GM12875 (cell line): ENCODE results near the gene PPIB.

Experiments used
- H3K4me3 ChIP-seq: one replicate; pipeline ENCODE4 v1.5.1; 2011; ENCODE audit warnings: low read depth, low read length, control low read depth
- TF ChIP-seq, protein P1 (sequence below): IDR thresholded peaks from 2 replicates; pipeline ENCODE4 v1.5.1; 2011; ENCODE audit warnings: low read depth, mild to moderate bottlenecking, control low read depth, inconsistent platforms, low read length, moderate library complexity, borderline replicate concordance; ENCODE audit not compliant: insufficient read depth

The PPIB gene

DNA sequence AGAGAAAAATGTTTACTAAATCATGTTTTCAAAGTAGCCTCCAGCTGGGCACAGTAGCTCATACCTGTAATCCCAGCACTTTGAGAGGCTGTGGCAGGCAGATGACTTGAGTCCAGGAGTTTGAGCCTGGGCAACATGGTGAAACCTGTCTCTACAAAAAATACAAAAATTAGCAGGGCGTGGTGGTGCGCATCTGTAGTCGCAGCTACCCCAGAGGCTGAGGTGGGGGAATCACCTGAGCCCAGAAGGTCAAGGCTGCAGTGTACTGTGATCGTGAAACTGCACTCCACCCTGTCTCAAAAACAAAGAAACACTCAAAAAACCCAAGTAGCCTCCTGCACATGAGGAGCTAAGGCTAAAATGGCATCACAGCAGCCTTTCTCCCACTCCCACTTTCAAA lies 1.6 kb upstream of the PPIB start:
- no peak overlapping the region for H3K4me3 ChIP-seq
- TF ChIP-seq, protein P1, sequence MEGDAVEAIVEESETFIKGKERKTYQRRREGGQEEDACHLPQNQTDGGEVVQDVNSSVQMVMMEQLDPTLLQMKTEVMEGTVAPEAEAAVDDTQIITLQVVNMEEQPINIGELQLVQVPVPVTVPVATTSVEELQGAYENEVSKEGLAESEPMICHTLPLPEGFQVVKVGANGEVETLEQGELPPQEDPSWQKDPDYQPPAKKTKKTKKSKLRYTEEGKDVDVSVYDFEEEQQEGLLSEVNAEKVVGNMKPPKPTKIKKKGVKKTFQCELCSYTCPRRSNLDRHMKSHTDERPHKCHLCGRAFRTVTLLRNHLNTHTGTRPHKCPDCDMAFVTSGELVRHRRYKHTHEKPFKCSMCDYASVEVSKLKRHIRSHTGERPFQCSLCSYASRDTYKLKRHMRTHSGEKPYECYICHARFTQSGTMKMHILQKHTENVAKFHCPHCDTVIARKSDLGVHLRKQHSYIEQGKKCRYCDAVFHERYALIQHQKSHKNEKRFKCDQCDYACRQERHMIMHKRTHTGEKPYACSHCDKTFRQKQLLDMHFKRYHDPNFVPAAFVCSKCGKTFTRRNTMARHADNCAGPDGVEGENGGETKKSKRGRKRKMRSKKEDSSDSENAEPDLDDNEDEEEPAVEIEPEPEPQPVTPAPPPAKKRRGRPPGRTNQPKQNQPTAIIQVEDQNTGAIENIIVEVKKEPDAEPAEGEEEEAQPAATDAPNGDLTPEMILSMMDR = no peak

DNA sequence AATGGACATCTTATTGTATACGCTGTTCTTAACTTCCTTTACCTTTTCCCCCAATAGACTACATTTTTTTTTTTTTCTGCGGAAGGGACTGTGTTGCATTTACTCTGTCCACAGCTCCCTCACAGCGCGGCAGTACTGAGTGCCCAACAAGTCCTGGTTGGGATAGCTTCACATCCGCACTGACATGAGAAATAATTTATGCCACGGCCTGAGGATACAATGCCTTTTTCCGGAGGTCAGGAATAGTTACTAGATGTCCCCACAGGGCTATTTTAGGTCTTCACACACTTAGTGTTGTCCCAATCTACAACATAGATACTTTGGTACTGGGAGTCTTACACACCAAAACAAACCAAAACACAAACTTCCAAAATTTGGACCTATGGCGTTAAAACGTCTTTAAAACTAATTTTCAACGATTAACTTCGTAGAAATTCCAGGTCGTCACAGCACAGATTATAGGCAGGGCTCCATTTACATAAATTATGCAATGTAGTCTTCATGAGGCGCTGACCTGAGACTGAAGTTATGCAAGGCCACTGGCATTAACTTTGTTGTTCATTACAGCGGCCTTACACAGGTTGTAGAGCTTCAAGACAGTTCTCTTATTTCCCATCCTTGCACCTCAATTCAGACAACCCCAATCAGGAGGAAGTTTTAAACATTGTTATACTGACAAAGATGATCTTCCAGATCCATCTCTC lies 989 bp upstream of the PPIB start:
- peak overlapping the region; percentile 58 for H3K4me3 ChIP-seq

DNA sequence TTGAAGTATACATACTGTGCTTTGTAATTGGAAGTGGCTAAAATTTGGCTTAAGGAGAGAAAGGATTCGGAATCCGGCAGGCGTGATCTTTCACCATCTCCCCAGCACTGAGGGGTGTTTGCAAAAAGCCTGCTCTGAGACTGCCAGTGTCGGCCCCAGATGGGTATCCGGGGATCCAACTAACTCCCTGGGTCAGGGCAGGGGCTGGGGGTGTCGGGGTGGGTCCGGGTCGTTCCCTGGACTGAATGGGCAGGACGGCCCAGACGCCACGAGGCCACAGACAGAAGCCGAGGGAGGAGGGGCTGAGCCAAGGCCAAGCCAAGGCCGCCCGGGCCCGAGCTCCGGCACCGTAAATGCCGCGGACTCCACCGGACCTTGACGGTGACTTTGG lies 349 bp downstream of the PPIB start:
- TF ChIP-seq, protein P1 = no peak
- H3K4me3 ChIP-seq = peak overlapping the region; percentile 95

More for the DNA sequence above, 989 bp upstream of the PPIB start:
- TF ChIP-seq, protein P1 = no peak

DNA sequence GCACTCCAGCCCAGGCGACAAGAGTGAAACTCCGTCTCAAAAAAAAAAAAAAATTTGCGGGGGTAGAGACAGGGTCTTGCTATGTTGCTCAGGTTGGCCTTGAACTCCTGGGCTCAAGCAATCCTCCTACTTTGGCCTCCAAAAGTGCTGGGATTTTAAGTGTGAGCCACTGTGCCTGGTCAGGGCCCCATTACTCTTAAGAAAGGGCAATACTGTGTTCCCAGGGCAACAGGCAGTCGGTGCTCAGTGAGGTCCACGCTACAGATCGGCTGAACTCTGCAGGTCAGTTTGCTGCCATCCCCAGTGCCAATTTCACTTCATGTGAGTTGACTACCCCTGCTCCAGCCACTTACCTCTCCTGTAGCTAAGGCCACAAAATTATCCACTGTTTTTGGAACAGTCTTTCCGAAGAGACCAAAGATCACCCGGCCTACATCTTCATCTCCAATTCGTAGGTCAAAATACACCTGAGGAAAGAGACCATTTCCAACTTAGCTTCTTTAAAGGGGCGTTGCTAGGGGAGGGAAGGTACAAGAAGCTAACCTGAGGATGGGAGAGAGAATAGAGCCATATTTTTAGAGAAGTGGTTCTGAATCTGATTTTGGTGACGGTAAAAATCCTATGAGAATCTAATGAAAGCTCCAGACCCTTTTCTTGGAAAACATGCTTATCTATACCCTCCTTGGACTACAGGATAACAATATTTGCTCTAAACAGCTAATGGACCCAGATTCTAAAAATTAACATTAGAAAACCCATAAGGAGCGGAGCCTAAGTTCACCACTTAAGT lies 939 bp downstream of the PPIB start:
- H3K4me3 ChIP-seq = peak overlapping the region; percentile 95
- TF ChIP-seq, protein P1 = no peak

DNA sequence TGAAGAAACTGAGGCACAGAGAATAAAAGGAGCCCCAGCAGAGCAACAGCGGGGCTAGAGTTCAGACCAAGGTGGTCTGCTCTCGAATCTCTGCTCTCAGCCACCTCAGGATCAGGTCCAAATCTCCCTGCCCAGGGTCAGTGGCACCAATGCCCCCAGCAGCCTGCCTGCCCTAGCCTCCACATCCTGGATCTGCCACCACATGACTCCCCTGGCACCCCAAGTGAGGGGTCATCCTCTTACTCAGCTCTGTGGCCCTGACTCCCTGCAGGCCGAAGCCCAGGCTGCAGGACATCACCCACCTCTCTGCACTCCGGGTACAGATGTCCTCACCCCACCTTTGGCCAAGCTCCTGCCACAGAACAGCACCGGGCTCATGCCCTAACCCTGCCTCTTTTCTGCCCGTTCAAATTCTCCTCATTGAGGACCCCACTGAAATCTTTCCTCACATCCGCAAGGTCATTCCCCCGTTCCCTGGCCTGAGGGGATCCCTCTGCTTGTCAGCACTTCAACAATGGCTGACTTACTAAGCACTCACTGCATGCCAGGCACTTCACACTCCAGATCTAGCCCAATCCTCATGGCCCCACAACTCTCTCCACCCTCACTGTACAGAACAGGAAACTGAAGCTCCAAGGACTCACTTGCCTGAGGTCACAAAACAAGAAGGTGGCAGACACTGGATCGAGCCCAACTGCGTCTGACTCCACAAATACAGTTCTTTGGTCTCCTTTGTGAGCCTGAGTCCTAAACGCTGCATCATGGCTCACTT lies 4.3 kb downstream of the PPIB start:
- H3K4me3 ChIP-seq = no peak overlapping the region
- TF ChIP-seq, protein P1 = no peak

DNA sequence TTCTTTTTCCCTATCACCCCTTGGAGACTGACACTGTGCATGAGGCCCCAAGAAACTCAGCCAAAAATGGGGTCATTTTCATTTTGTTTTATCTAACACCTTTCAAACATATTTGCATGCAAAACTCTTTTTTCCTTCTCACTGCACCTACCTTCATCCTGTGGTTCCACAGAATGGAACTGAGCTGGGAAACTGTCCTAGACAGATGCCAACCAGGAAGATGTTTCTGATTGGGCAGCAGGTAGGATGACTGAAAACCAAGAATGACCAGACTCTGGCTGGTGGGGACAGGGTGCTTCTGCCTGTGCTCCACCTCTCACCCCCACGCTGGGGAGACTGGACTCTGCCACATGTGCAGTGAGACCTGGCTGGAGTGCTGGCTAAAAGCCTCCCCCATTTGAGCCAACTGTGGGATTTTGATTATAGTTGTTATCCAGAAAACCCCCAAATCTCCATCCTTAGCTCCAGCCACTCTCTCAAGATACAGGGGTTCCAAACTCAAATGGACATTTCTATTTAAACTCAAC lies 5.2 kb downstream of the PPIB start:
- TF ChIP-seq, protein P1 = no peak
- no peak overlapping the region for H3K4me3 ChIP-seq
